ENCODE measurements around the gene ADGRG7.

ADGRG7 gene

GRCh38 chr3:100600181-100601042 lies 9.0 kb upstream of the ADGRG7 start:
- DNase-seq: peak; percentile 43

DNA sequence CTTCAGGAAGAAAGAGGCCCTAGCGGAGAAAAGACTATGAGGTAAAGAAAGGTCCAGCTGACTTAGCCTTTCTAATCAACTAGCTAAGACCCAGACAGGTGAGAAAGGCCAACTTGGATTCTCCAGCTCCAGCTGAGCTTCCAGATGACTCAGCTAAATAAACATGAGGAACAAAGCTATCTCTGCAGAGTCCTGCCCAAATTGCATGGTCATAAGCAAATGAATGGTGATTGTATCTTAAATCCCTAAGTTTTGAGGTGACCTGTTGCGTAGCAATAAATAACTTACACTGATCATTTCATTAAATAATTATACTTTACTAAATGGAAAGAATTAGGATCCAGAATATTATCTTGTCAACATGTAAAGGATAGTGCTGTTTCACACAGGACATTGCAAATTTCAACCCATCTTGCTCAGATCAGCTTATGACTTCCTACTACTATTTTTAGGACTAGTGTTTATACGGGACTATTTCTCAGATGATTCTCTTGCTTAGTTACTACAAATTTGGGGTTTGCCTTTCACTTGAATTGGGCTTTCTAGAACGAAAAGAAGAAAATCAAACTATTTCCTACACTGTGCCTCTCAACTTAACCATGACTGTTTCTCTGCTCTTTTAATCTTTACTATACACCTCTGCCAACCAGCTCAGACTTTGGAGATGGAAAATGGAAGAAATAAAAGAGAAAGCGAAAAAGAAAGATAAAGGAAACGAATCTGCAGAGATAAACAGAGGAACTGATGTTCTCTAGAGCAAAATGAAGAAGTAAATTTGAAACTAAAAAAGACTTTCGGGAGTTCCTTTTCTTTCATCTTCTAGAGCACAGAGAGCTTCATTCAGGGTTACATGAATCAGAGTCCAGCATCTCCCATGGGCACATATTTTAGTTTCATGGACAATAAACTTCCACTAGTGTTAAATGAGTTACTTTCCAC lies 6.6 kb upstream of the ADGRG7 start:
- DNase-seq: peak; percentile 78

- peak; percentile 16 for DNase-seq
These were observed 5.9 kb upstream of the ADGRG7 start for GRCh38 chr3:100603469-100603868.

DNA sequence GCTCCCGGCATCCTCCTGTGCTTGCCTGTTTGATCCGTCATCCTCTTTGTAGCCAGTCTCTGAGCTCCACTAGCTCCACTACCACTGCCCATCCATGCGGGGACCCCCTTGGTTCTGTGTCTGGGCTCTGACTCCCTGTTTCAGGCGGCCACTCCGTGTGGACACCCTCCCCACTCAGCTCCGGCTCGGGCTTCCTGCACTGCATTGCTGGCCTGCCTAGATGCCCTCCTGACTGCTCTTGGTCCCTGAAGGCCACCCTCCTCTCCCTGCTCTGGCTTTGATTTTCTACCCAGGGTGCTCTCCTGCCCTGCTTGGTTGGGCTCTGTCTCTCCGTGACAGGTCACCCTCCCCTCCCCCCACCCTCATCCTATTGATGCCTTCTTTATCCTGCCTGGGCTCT lies 4.0 kb upstream of the ADGRG7 start:
- DNase-seq: no peak

- no peak for DNase-seq
These were observed 2.4 kb upstream of the ADGRG7 start for GRCh38 chr3:100606894-100607512.

GRCh38 chr3:100609963-100610362 lies 562 bp downstream of the ADGRG7 start:
- no peak for DNase-seq

DNA sequence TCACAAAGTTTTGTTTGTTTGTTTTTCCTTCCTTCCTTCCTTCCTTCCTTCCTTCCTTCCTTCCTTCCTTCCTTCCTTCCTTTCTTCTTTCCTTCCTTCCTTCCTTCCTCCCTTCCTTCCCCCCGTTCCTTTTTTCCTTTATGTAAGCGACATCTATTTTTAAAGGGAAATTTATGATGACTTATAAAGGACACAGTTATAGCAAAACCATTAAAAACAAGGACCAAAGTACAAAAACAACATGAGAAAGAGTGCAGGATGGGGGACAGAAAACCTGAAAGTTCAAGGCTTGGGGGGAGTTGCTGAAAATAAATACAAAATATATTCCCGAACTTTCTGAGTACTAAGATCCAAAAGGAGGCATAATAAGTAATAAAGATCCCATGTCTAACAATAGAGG lies 1.8 kb downstream of the ADGRG7 start:
- DNase-seq: no peak

DNA sequence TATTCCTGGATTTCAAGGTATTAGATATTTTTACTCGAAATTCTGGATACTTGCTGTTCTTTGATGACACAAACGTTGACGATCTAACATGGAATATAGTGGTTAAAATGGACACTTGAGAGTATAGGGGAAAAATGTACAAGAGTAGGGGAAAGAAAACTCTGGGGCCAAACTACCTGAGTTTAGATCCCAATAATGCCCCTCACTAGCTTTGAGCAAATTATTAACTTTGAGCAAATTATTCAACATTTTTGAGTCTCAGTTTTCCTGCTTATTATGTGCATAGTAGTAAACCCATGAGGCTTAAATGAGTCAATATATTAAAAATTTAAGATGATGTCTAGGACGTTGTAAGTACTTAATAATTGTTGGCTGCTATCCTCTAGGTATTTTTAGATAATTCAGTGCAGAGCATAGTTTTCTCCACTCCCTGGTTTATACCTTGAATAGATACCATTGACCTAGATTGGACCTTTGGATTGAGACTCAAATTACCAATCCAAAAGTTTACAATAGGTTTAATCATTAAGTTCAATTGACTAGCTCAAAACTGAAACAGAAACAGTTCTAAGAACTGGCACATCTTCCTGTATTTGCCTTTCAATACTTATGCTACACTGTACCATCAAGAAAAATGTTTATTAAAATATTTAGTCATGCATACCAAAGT lies 4.5 kb downstream of the ADGRG7 start:
- DNase-seq: no peak

- no peak for DNase-seq
These were observed 5.5 kb downstream of the ADGRG7 start for GRCh38 chr3:100614941-100615340.

DNA sequence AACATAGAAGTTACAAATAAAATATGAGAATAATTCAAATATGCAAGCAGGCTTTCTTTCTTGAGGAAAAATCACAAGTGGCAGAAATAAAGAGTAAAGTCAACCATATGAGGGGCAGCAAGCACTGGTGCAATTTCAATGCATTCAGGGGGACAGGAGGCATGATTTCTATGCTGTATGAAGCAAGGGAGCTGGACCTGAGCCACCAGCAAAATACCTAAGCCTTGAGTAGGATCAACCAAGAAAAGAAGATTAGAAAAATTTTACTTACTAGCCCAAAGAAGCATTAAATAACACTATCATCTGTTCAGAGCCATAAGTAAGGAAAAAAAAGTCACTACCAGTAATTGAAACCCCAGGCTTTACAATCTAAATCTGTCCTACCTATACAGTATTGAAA lies 6.3 kb downstream of the ADGRG7 start:
- DNase-seq: no peak

DNA sequence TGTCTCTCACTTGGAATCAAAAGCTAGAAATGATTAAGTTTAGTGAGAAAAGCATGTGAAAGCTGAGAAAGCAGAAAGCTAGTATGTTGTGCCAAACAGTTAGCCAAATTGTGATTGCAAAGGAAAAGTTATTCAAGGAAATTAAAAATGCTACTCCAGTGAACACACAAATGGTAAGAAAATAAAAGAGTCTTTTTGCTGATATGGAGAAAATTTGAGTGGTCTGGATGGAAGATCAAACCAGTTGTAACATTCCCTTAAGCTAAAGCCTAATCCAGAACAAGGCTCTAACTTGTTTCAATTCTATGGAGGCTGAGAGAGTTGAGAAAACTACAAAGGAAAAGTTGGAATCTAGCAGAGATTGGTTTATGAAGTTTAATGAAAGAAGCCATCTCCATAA lies 11.8 kb downstream of the ADGRG7 start:
- DNase-seq: no peak

GRCh38 chr3:100627491-100627890 lies 18.1 kb downstream of the ADGRG7 start:
- DNase-seq: no peak

DNA sequence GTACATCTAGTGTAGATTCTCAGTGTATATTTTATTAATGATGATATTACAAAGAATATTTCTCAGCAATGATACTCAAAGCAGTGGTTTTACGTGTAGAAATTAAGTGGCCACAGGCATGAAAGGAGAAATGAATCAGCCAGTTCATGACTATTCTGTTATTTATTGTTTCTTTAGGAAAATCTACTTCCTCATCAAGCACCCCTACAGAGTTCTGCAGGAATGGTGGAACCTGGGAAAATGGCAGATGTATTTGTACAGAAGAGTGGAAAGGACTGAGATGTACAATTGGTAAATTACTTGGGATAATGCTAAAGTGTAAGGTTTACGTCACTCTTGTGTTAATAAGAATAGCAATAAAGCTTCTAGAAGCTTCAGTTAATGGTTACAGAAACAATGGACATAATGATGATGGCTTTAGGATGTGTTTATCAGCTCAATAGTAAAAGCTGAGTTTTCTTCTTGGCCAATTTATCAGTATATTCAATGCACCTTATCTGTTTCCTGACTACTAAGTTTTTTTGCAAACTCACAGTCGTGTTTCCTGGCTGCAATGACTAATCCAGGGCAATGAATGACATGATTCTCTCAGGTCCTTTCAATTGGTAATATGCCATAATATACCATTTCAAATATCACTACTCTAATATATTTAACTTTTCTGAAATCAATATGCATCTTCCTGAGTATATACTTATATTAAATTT lies 20.2 kb downstream of the ADGRG7 start:
- DNase-seq: no peak

- DNase-seq: no peak
These were observed 21.3 kb downstream of the ADGRG7 start for GRCh38 chr3:100630664-100631063.

- no peak for DNase-seq
These were observed 21.8 kb downstream of the ADGRG7 start for GRCh38 chr3:100631236-100631635.

DNA sequence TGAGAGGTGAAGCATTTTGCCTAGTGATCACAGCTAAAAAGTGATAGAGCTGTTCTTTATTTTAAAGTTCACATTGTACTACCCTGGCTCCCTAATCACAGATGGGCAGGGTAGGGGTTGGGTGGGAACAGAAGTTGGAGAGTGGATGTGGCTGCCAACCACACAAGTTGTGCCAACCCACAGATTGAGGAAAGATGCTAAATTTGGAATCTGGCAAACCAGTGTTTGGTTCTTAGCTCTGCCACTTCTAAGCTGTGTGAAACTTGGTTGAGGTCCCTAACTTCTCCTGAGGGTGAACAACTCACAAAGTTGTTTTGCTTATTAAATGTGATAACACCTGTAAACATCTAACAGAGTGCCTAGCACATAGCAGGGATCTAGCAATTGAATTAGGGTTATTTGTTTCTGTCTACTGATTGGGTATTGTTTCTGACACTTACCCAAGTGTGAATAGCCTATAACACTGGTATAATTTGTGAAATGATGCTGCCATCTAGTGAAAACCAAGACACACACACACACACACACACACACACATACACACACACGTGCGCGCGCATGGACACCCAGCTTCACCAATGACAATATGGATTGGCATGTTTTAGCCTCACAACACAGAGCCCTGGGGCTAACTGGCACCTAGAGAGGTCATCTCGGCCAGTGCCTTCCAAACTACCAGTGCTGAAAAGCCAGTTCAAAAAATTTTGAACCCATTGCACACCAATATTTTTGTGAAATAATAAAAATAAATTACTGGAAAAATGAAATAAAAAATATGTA lies 25.3 kb downstream of the ADGRG7 start:
- DNase-seq: peak; percentile 64

GRCh38 chr3:100635273-100635701 lies 25.9 kb downstream of the ADGRG7 start:
- DNase-seq: no peak

DNA sequence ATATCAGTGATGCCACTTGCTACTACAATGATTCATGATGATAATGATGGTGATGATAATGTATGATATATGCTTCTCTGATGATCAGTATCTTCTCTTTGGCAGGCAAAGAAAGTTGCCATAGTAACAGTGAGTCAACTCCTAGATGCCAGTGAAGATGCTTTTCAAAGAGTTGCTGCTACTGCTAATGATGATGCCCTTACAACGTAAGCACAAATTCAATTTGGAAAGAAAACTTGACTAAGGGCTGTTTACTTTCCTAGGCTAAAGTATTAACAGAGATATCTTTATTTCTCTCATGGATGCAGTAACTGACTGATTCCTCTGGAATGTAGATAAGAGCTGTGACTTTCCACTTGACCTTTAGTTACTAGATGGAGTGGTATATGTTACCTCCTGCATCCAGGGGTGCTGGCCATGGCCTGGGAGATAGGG lies 27.8 kb downstream of the ADGRG7 start:
- no peak for DNase-seq

GRCh38 chr3:100640633-100641032 lies 31.2 kb downstream of the ADGRG7 start:
- no peak for DNase-seq

DNA sequence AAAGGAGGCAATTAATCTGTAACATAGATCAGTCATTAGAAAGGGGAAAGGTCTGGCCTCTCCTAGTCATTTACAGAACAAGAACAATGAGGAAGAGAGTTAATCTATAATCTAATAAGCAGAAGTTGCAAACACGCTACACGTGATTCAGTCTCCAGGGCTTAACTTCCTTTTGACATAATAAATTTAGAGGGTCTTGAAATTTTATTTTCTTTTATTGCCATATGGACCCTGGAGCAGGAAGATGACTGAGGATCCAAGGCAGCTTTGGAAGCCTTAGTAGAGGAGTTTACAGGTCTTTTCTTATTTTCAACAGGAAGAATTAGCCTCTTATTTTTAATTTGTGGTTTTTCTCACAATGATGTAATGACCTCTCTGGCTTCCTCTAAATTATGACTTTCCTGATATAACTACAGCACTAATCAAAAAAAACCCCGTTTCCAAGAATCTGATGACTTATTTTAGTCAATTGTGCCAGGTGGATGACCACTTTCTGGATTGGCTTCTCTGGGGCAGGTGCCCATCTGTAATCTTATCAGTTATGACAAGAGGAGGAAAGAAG lies 32.2 kb downstream of the ADGRG7 start:
- peak; percentile 58 for DNase-seq

- no peak for DNase-seq
These were observed 36.5 kb downstream of the ADGRG7 start for GRCh38 chr3:100645913-100646312.

All from MV-4-11 (cell line).